ENCODE data around the gene EFEMP2. TPM values are rescaled to one million over a fixed set of nuclear protein-coding genes. Genes with fewer than 3 reads are reported as not detected.

The EFEMP2 gene
- total and polyA plus RNA-seq, 10 of the 15 experiments (the other 5 are each of a cell fraction or from before 2014, with no cell fraction given) = 0.24 to 13.2 (median 1.3) TPM; not detected in 1

DNA sequence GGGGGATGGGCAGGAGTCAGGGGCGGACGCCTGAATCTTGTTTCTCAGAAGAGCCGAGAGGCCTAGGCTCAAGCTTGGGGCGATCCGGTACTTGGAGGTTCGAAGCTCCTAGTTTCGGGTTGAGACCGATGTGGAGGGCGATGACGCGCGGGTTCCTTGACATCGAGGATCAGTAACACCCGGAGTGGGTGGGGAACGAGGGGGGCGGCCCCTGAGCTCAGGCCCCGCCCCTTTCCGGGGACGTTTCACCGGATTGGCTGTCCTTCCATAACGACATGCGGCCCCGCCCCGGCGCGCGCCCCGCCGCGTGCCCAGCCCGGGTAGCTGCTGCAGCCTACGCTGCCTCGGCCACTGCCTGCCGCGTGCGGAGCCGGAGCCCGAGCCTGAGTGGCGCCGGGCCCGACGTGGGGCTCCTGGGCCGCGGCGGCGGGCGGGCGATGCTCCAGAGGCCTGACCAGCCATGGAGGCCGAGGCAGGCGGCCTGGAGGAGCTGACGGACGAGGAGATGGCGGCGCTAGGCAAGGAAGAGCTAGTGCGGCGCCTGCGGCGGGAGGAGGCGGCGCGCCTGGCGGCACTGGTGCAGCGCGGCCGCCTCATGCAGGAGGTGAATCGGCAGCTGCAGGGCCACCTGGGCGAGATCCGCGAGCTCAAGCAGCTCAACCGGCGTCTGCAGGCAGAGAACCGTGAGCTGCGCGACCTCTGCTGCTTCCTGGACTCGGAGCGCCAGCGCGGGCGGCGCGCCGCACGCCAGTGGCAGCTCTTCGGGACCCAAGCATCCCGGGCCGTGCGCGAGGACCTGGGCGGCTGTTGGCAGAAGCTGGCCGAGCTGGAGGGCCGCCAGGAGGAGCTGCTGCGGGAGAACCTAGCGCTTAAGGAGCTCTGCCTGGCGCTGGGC, 18.0 kb upstream of the EFEMP2 start, which contains the start of gene CCDC85B (continued):
- TF ChIP-seq KLF5 (IDR thresholded peaks at IDR 0.05; ENCODE audit: partially characterized antibody) (peak; percentile 92), ZBTB40 (IDR thresholded peaks at IDR 0.05; ENCODE audit: borderline replicate concordance) (no peak), EGR1 (IDR thresholded peaks at IDR 0.05; ENCODE audit: borderline replicate concordance in 1 of 2, low read depth in 2 of 2, low read length in 2 of 2) (0 out of 3 replicates have a peak, but pooled peaks of 1 of the 2 experiments have one; percentile 11), E2F4 (IDR thresholded peaks at IDR 0.05; ENCODE audit: low read depth, low read length) (no peak), PRDM15 (CRISPR knock-in tag; IDR thresholded peaks at IDR 0.05) (peak; percentile 33; the same call in 1 of the 2 replicates), SUZ12 (IDR thresholded peaks at IDR 0.05; ENCODE audit: unreplicated experiment) (no peak), BMI1 (IDR thresholded peaks at IDR 0.05; ENCODE audit: borderline replicate concordance) (no peak), POLR2AphosphoS5 (IDR thresholded peaks at IDR 0.05; ENCODE audit: low read length) (peak; percentile 90), ZBED1 (IDR thresholded peaks at IDR 0.05; ENCODE audit: borderline replicate concordance) (peak; percentile 21; the same call in 1 of the 2 replicates), SP1 (IDR thresholded peaks at IDR 0.05; ENCODE audit: low read depth, low read length) (peak; percentile 78), SREBF2 (IDR thresholded peaks at IDR 0.05; ENCODE audit: low read length) (no peak), DPF2 (IDR thresholded peaks at IDR 0.05) (peak; percentile 79), JUND (IDR thresholded peaks at IDR 0.05; ENCODE audit: low read depth, low read length) (no peak)
- TF ChIP-seq, protein P1, sequence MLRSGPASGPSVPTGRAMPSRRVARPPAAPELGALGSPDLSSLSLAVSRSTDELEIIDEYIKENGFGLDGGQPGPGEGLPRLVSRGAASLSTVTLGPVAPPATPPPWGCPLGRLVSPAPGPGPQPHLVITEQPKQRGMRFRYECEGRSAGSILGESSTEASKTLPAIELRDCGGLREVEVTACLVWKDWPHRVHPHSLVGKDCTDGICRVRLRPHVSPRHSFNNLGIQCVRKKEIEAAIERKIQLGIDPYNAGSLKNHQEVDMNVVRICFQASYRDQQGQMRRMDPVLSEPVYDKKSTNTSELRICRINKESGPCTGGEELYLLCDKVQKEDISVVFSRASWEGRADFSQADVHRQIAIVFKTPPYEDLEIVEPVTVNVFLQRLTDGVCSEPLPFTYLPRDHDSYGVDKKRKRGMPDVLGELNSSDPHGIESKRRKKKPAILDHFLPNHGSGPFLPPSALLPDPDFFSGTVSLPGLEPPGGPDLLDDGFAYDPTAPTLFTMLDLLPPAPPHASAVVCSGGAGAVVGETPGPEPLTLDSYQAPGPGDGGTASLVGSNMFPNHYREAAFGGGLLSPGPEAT (IDR thresholded peaks at IDR 0.05; ENCODE audit: low read depth) = no peak

All from GM12878 (cell line).